ENCODE measurements around the gene CAMK1.
A peak's percentile ranks its signal among the peaks of the same experiment; 100 is the strongest.

CAMK1 gene

GRCh38 chr3:9791790-9792404 is 22.1 kb upstream of the CAMK1 start:
- TF ChIP-seq CTCF (IDR thresholded peaks at IDR 0.05; ENCODE audit: low read depth, low read length) (no peak), POLR2A (IDR thresholded peaks at IDR 0.05; ENCODE audit: extremely low read depth, insufficient read length) (peak; percentile 71), MYC (IDR thresholded peaks at IDR 0.05; ENCODE audit: low read depth, low read length) (no peak)
- TF ChIP-seq, protein P1, sequence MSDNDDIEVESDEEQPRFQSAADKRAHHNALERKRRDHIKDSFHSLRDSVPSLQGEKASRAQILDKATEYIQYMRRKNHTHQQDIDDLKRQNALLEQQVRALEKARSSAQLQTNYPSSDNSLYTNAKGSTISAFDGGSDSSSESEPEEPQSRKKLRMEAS (IDR thresholded peaks at IDR 0.05; ENCODE audit: low read depth, low read length) = no peak; the same call in 1 of the 2 replicates
- peak overlapping the region; percentile 92 for H3K4me3 ChIP-seq (ENCODE audit: low read depth, low read length)
- DNase-seq (ENCODE audit: low read depth) = no peak

- TF ChIP-seq POLR2A (IDR thresholded peaks at IDR 0.05; ENCODE audit: extremely low read depth, insufficient read length) = no peak
- no peak for TF ChIP-seq MYC (IDR thresholded peaks at IDR 0.05; ENCODE audit: low read depth, low read length)
- TF ChIP-seq, protein P1 (IDR thresholded peaks at IDR 0.05; ENCODE audit: low read depth, low read length) = no peak
- DNase-seq (ENCODE audit: low read depth) = no peak
- peak overlapping the region; percentile 92 for H3K4me3 ChIP-seq (ENCODE audit: low read depth, low read length)
These were observed 21.4 kb upstream of the CAMK1 start for GRCh38 chr3:9791127-9791526.

- no peak for DNase-seq (ENCODE audit: low read depth)
- TF ChIP-seq POLR2A (IDR thresholded peaks at IDR 0.05; ENCODE audit: extremely low read depth, insufficient read length) (no peak), MYC (IDR thresholded peaks at IDR 0.05; ENCODE audit: low read depth, low read length) (no peak), CTCF (IDR thresholded peaks at IDR 0.05; ENCODE audit: low read depth, low read length) (no peak)
- TF ChIP-seq, protein P1 (IDR thresholded peaks at IDR 0.05; ENCODE audit: low read depth, low read length) = no peak
- H3K4me3 ChIP-seq (ENCODE audit: low read depth, low read length) = no peak overlapping the region
These were observed 18.0 kb upstream of the CAMK1 start for GRCh38 chr3:9787714-9788113.

GRCh38 chr3:9786825-9787669 is 17.3 kb upstream of the CAMK1 start:
- DNase-seq (ENCODE audit: low read depth) = peak; percentile 54
- TF ChIP-seq, protein P1 (IDR thresholded peaks at IDR 0.05; ENCODE audit: low read depth, low read length) = no peak
- TF ChIP-seq MYC (IDR thresholded peaks at IDR 0.05; ENCODE audit: low read depth, low read length) = no peak
- no peak for TF ChIP-seq POLR2A (IDR thresholded peaks at IDR 0.05; ENCODE audit: extremely low read depth, insufficient read length)
- TF ChIP-seq CTCF (IDR thresholded peaks at IDR 0.05; ENCODE audit: low read depth, low read length) = peak; percentile 76
- H3K4me3 ChIP-seq (ENCODE audit: low read depth, low read length) = no peak overlapping the region

DNA sequence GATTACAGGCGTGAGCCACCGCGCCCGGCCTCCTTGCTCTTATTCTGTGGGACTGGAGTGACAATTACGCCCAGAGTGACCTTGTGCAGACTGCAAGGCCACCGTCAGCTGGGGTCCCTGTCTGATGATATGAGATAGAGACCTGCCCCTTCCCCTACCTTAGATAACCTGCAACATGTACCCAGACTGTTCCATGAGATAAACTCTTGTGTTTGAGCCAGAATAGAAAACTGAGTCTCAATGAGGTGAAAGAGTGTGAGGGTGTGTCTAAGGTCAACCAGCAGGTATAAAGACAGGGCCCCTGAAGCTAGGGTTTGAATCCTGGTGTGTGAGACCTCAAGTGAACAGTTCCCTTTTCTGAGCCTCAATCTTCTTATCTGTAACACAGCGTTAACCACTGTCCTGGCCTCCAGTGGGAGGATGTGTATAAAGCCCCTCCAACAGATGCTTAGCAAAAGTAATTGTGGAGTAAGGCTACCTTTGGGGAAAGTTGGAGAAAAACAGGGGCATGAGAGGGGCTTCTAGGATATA is 16.5 kb upstream of the CAMK1 start:
- no peak overlapping the region for H3K4me3 ChIP-seq (ENCODE audit: low read depth, low read length)
- no peak for TF ChIP-seq MYC (IDR thresholded peaks at IDR 0.05; ENCODE audit: low read depth, low read length)
- TF ChIP-seq, protein P1 (IDR thresholded peaks at IDR 0.05; ENCODE audit: low read depth, low read length) = no peak
- no peak for TF ChIP-seq CTCF (IDR thresholded peaks at IDR 0.05; ENCODE audit: low read depth, low read length)
- TF ChIP-seq POLR2A (IDR thresholded peaks at IDR 0.05; ENCODE audit: extremely low read depth, insufficient read length) = no peak
- DNase-seq (ENCODE audit: low read depth) = peak; percentile 55
